Neural cell (in vitro differentiated cells): ENCODE measurements around the gene HLA-DQA1. TPM values are rescaled to one million over a fixed set of nuclear protein-coding genes. Genes with fewer than 3 reads are reported as not detected.

Source experiments
- H2AFZ ChIP-seq: fragments of 200-600, 300-800 bp; sonication (generic), shearing (Covaris generic); 2 replicates; pipeline ENCODE4 v1.6.0; 2014; ENCODE audit warnings: low read depth, mild to moderate bottlenecking, antibody characterized with exemption, low read length, moderate library complexity
- H3F3A ChIP-seq: fragments of 200-600 bp; shearing (Covaris generic); 2 replicates; pipeline ENCODE4 v1.6.1; 2016; ENCODE audit warnings: mild to moderate bottlenecking, moderate library complexity, mixed read lengths, antibody characterized with exemption, low read length; ENCODE audit not compliant: insufficient read depth, poor library complexity, severe bottlenecking
- H3K27ac ChIP-seq: fragments of 200-600, 300-800 bp; sonication (generic), shearing (Covaris generic); 2 replicates; pipeline ENCODE4 v1.5.1; 2014; ENCODE audit warnings: mild to moderate bottlenecking, low read length, moderate library complexity
- H3K27me3 ChIP-seq: fragments of 300-800, 200-600 bp; sonication (generic), shearing (Covaris generic); 2 replicates; pipeline ENCODE4 v1.6.0; 2014; ENCODE audit warnings: mild to moderate bottlenecking, low read depth, low read length, moderate library complexity; ENCODE audit not compliant: insufficient read depth
- H3K36me3 ChIP-seq: fragments of 300-800, 200-600 bp; sonication (generic), shearing (Covaris generic); 2 replicates; pipeline ENCODE4 v1.5.1; 2014; ENCODE audit warnings: mild to moderate bottlenecking, antibody characterized with exemption, low read length, moderate library complexity; ENCODE audit not compliant: insufficient read depth
- H3K4me2 ChIP-seq: fragments of 300-800, 200-600 bp; sonication (generic), shearing (Covaris generic); 2 replicates; pipeline ENCODE4 v1.6.0; 2014; ENCODE audit warnings: mild to moderate bottlenecking, low read length
- H3K4me3 ChIP-seq: fragments of 300-800, 200-600 bp; sonication (generic), shearing (Covaris generic); 2 replicates; pipeline ENCODE4 v1.5.1; 2014; ENCODE audit warnings: mild to moderate bottlenecking, low read length, moderate library complexity
- H3K79me2 ChIP-seq: fragments of 200-600 bp; shearing (Covaris generic); replicated peaks from 2 replicates; pipeline ENCODE4 v1.6.0; 2014; ENCODE audit warnings: mild to moderate bottlenecking, low read length, moderate library complexity; ENCODE audit not compliant: insufficient read depth
- H3K9ac ChIP-seq: fragments of 300-800, 200-600 bp; sonication (generic), shearing (Covaris generic); 2 replicates; pipeline ENCODE4 v1.6.1; 2016; ENCODE audit warnings: mild to moderate bottlenecking, low read length, mixed read lengths
- H3K9me2 ChIP-seq: fragments of 200-600 bp; shearing (Covaris generic); 2 replicates; pipeline ENCODE4 v1.6.1; 2016; ENCODE audit warnings: mild to moderate bottlenecking, low read length, mixed read lengths; ENCODE audit not compliant: insufficient read depth
- H3K9me3 ChIP-seq: fragments of 200-600, 300-800 bp; sonication (generic), shearing (Covaris generic); 2 replicates; pipeline ENCODE4 v1.6.1; 2016; ENCODE audit warnings: mild to moderate bottlenecking, mixed run types, low read length, moderate library complexity, mixed read lengths
- H4K20me1 ChIP-seq: fragments of 200-600 bp; shearing (Covaris generic); 2 replicates; pipeline ENCODE4 v1.6.1; 2016; ENCODE audit warnings: mild to moderate bottlenecking, mixed run types; ENCODE audit not compliant: insufficient read depth
- EP300 ChIP-seq: fragments of 450-650 bp; conservative IDR thresholded peaks from 2 replicates; pipeline ENCODE4 v1.6.1; 2014; ENCODE audit warnings: antibody characterized with exemption, mild to moderate bottlenecking, moderate library complexity; ENCODE audit not compliant: poor library complexity, severe bottlenecking
- EZH2 ChIP-seq: fragments of 200-600, 300-800 bp; shearing (Covaris generic), sonication (generic); IDR thresholded peaks from 2 replicates; pipeline ENCODE4 v1.6.1; 2014; ENCODE audit warnings: antibody characterized with exemption, low read length, borderline replicate concordance, mild to moderate bottlenecking; ENCODE audit not compliant: insufficient read depth, poor library complexity, severe bottlenecking
- MXI1 ChIP-seq: fragments of 450-650 bp; conservative IDR thresholded peaks from 2 replicates; pipeline ENCODE4 v1.6.1; 2014; ENCODE audit warnings: antibody characterized with exemption, mild to moderate bottlenecking; ENCODE audit not compliant: poor library complexity, severe bottlenecking
- POLR2AphosphoS5 ChIP-seq: IDR thresholded peaks from 2 replicates; pipeline ENCODE4 v1.6.1; 2012
- RAD21 ChIP-seq: fragments of 450-650 bp; conservative IDR thresholded peaks from 2 replicates; pipeline ENCODE4 v1.6.1; 2014; ENCODE audit warnings: antibody characterized with exemption, mild to moderate bottlenecking, moderate library complexity
- REST ChIP-seq: IDR thresholded peaks from 2 replicates; pipeline ENCODE4 v1.6.1; 2012; ENCODE audit warnings: borderline replicate concordance
- SMC3 ChIP-seq: fragments of 450-650 bp; conservative IDR thresholded peaks from 2 replicates; pipeline ENCODE4 v1.6.1; 2014; ENCODE audit warnings: antibody characterized with exemption, mild to moderate bottlenecking, moderate library complexity; ENCODE audit not compliant: poor library complexity
- TAF1 ChIP-seq: IDR thresholded peaks from 2 replicates; pipeline ENCODE4 v1.6.1; 2012; ENCODE audit warnings: low read depth
- polyA plus RNA-seq: library from polyadenylated mRNA; depleted of rRNA; stranded (reverse); fragments of >200 nt; gene quantifications from 2 replicates; pipeline ENCODE4 v1.2.3, GENCODE V29; 2014
- TF ChIP-seq, protein P1 (sequence below): fragments of 450-650 bp; IDR thresholded peaks from 2 replicates; pipeline ENCODE4 v1.5.1; 2014; ENCODE audit warnings: antibody characterized with exemption, mild to moderate bottlenecking, moderate library complexity; ENCODE audit not compliant: poor library complexity, severe bottlenecking

HLA-DQA1 gene
- polyA plus RNA-seq, 1 donor from 2014 or later = not detected

- Histone ChIP-seq H3K9me2 (no peaks in the 10 kb centered on the region), H4K20me1 (no peaks in the 10 kb centered on the region), H3K27me3 (no peaks in the 10 kb centered on the region), H3K9ac (no peak overlapping the region), H3K36me3 (no peaks in the 10 kb centered on the region), H3K79me2 (no peaks in the 10 kb centered on the region), H3K9me3 (no peaks in the 10 kb centered on the region), H3K4me2 (no peak overlapping the region), H2AFZ (no peak overlapping the region), H3K4me3 (no peak overlapping the region), H3K27ac (no peak overlapping the region), H3F3A (no peaks in the 10 kb centered on the region)
- no peak for TF ChIP-seq MXI1
- TF ChIP-seq EZH2 = no peak
- TF ChIP-seq EP300 = no peak
- TF ChIP-seq SMC3 = no peak
- no peak for TF ChIP-seq POLR2AphosphoS5
- TF ChIP-seq REST = no peak
- no peak for TF ChIP-seq TAF1
- TF ChIP-seq, protein P1, sequence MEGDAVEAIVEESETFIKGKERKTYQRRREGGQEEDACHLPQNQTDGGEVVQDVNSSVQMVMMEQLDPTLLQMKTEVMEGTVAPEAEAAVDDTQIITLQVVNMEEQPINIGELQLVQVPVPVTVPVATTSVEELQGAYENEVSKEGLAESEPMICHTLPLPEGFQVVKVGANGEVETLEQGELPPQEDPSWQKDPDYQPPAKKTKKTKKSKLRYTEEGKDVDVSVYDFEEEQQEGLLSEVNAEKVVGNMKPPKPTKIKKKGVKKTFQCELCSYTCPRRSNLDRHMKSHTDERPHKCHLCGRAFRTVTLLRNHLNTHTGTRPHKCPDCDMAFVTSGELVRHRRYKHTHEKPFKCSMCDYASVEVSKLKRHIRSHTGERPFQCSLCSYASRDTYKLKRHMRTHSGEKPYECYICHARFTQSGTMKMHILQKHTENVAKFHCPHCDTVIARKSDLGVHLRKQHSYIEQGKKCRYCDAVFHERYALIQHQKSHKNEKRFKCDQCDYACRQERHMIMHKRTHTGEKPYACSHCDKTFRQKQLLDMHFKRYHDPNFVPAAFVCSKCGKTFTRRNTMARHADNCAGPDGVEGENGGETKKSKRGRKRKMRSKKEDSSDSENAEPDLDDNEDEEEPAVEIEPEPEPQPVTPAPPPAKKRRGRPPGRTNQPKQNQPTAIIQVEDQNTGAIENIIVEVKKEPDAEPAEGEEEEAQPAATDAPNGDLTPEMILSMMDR = no peak
- no peak for TF ChIP-seq RAD21
Measured at GRCh38 chr6:32610682-32611296, 26.4 kb upstream of the HLA-DQA1 start.

GRCh38 chr6:32613475-32613874, 23.7 kb upstream of the HLA-DQA1 start:
- TF ChIP-seq POLR2AphosphoS5 = no peak
- TF ChIP-seq RAD21 = no peak
- TF ChIP-seq EZH2 = no peak
- TF ChIP-seq REST = no peak
- no peak for TF ChIP-seq SMC3
- TF ChIP-seq, protein P1 = no peak
- no peak for TF ChIP-seq MXI1
- TF ChIP-seq EP300 = no peak
- no peak for TF ChIP-seq TAF1
- Histone ChIP-seq H3K27ac (no peak overlapping the region), H3K27me3 (no peaks in the 10 kb centered on the region), H3F3A (no peaks in the 10 kb centered on the region), H4K20me1 (no peaks in the 10 kb centered on the region), H3K4me3 (no peak overlapping the region), H3K9ac (no peak overlapping the region), H2AFZ (no peak overlapping the region), H3K9me3 (no peaks in the 10 kb centered on the region), H3K79me2 (no peaks in the 10 kb centered on the region), H3K4me2 (no peak overlapping the region), H3K36me3 (no peaks in the 10 kb centered on the region), H3K9me2 (no peaks in the 10 kb centered on the region)
